Measurements from ENCODE around the gene NLGN1.

GRCh38 chr3:173402656-173403055, 5.1 kb downstream of the NLGN1 start:
- no peak for TF ChIP-seq EZH2phosphoT487 (IDR thresholded peaks at IDR 0.05; ENCODE audit: insufficient read depth, low read depth)
- no peak for TF ChIP-seq EZH2 (IDR thresholded peaks at IDR 0.05; ENCODE audit: insufficient read depth, poor library complexity, severe bottlenecking)

Data from GM23248 (cell line).